ENCODE results near the gene RIN3. TPM values are rescaled to one million over a fixed set of nuclear protein-coding genes. Genes with fewer than 3 reads are reported as not detected.

RIN3 gene
- total RNA-seq, 4 donors from 2014 or later = 3.0 to 8.7 (median 7.5) TPM

GRCh38 chr14:92633724-92634123, 120.1 kb downstream of the RIN3 start:
- DNase-seq (ENCODE audit: low spot score in 2 of 2) = no peak

DNA sequence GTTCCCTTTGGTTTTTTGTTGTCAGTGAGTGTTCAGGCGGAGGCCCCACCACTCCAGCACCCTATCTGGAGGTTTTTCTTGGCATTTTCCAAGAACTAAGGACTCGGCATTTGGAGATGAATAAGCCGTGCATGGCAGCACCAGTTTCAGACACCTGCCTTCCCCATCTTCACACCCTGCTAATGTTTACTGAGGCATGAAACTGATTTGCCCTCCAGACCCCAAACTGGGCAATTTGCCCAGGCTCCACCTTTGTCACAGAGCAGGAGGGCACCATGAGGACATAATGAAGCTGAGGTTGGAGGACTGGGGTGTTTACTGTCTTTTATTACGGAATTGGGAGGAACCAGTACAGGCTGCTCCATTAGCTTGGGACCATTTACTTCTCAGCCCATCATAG, 121.5 kb downstream of the RIN3 start:
- DNase-seq (ENCODE audit: low spot score in 2 of 2) = no peak
- intact Hi-C loops (cut with DNase I; ENCODE audit: low total_unique reads) = no loop called here
- no peak overlapping the region for H3K4me3 ChIP-seq (ENCODE audit: low read depth, poor library complexity, severe bottlenecking)
- TF ChIP-seq POLR2A (IDR thresholded peaks at IDR 0.05) = no peak
- TF ChIP-seq, protein P1, sequence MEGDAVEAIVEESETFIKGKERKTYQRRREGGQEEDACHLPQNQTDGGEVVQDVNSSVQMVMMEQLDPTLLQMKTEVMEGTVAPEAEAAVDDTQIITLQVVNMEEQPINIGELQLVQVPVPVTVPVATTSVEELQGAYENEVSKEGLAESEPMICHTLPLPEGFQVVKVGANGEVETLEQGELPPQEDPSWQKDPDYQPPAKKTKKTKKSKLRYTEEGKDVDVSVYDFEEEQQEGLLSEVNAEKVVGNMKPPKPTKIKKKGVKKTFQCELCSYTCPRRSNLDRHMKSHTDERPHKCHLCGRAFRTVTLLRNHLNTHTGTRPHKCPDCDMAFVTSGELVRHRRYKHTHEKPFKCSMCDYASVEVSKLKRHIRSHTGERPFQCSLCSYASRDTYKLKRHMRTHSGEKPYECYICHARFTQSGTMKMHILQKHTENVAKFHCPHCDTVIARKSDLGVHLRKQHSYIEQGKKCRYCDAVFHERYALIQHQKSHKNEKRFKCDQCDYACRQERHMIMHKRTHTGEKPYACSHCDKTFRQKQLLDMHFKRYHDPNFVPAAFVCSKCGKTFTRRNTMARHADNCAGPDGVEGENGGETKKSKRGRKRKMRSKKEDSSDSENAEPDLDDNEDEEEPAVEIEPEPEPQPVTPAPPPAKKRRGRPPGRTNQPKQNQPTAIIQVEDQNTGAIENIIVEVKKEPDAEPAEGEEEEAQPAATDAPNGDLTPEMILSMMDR (IDR thresholded peaks at IDR 0.05) = no peak
- WGBS, 2 donors = 96 to 97% methylated on average over 4 of the region's 4 CpGs

More at GRCh38 chr14:92633724-92634123, 120.1 kb downstream of the RIN3 start:
- no peak overlapping the region for H3K4me3 ChIP-seq (ENCODE audit: low read depth, poor library complexity, severe bottlenecking)
- no peak for TF ChIP-seq POLR2A (IDR thresholded peaks at IDR 0.05)
- TF ChIP-seq, protein P1 (IDR thresholded peaks at IDR 0.05) = no peak
- intact Hi-C loops (cut with DNase I; ENCODE audit: low total_unique reads) = no loop called here

DNA sequence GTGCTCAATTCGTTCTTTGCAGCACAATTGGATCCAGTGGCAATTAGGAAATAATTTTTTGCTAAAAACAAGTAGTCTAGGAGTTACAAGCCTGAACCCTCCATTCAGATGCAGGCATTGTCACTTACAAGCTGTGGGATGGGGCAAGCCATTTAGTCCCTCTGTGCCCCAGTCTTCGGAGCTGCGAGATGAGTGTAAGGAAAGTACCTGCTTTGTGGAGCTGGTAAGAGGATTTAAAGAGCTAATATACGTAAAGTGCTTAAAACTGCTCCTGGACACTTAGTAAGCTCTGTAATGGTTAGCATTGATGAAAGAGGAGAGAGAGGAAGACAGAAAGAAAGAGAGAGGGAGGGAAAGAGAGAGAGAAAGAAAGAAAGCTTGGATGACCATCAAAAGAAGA, 122.3 kb downstream of the RIN3 start:
- TF ChIP-seq, protein P1 (IDR thresholded peaks at IDR 0.05) = no peak
- TF ChIP-seq POLR2A (IDR thresholded peaks at IDR 0.05) = no peak
- no peak overlapping the region for H3K4me3 ChIP-seq (ENCODE audit: low read depth, poor library complexity, severe bottlenecking)
- WGBS, 2 donors = 89 to 96% methylated on average over 4 of the region's 4 CpGs
- intact Hi-C loops (cut with DNase I; ENCODE audit: low total_unique reads) = no loop called here
- DNase-seq (ENCODE audit: low spot score in 2 of 2) = no peak

GRCh38 chr14:92637228-92637627, 123.6 kb downstream of the RIN3 start:
- TF ChIP-seq POLR2A (IDR thresholded peaks at IDR 0.05) = no peak
- TF ChIP-seq, protein P1 (IDR thresholded peaks at IDR 0.05) = no peak
- intact Hi-C loops (cut with DNase I; ENCODE audit: low total_unique reads) = no loop called here
- no peak for DNase-seq (ENCODE audit: low spot score in 2 of 2)
- WGBS, 2 donors = 75 to 77% methylated on average over 7 of the region's 7 CpGs
- H3K4me3 ChIP-seq (ENCODE audit: low read depth, poor library complexity, severe bottlenecking) = no peak overlapping the region

- TF ChIP-seq POLR2A (IDR thresholded peaks at IDR 0.05) = no peak
- TF ChIP-seq, protein P1 (IDR thresholded peaks at IDR 0.05) = no peak
- intact Hi-C loops (cut with DNase I; ENCODE audit: low total_unique reads) = no loop called here
- DNase-seq (ENCODE audit: low spot score in 2 of 2) = no peak
- WGBS, 2 donors = 90 to 93% methylated on average over 5 of the region's 5 CpGs
- H3K4me3 ChIP-seq (ENCODE audit: low read depth, poor library complexity, severe bottlenecking) = no peak overlapping the region
These were observed 124.3 kb downstream of the RIN3 start for GRCh38 chr14:92637864-92638263.

GRCh38 chr14:92638266-92638665, 124.7 kb downstream of the RIN3 start:
- H3K4me3 ChIP-seq (ENCODE audit: low read depth, poor library complexity, severe bottlenecking) = no peak overlapping the region
- intact Hi-C loops (cut with DNase I; ENCODE audit: low total_unique reads) = no loop called here
- no peak for DNase-seq (ENCODE audit: low spot score in 2 of 2)
- TF ChIP-seq POLR2A (IDR thresholded peaks at IDR 0.05) = no peak
- WGBS, 2 donors = 88 to 89% methylated on average over 9 of the region's 9 CpGs
